Lower lobe of right lung (tissue), 2 donors: Measurements from ENCODE around the gene PADI1. TPM values are rescaled to one million over a fixed set of nuclear protein-coding genes. Genes with fewer than 3 reads are reported as not detected.

ENCODE experiments used
- ATAC-seq, 2 donors: fragments of 200-7000 bp; cut with Tn5 transposase; one replicate each; pipeline ENCODE4 v1.9.1; 2020 to 2022; ENCODE audit warnings: mild to moderate bottlenecking in 2 of 2, moderate library complexity in 2 of 2
- DNase-seq: peaks from one replicate; pipeline ENCODE4 v3.0.0-alpha.2; 2020
- H3K27ac ChIP-seq: fragments of 200-600 bp; one replicate; pipeline ENCODE4 v1.8.0; 2022
- H3K27me3 ChIP-seq: fragments of 200-600 bp; one replicate; pipeline ENCODE4 v1.8.0; 2022; ENCODE audit warnings: low read depth
- H3K36me3 ChIP-seq: fragments of 200-600 bp; one replicate; pipeline ENCODE4 v1.8.0; 2022; ENCODE audit warnings: mild to moderate bottlenecking
- H3K4me1 ChIP-seq: fragments of 200-600 bp; one replicate; pipeline ENCODE4 v1.8.0; 2022
- H3K4me3 ChIP-seq: fragments of 200-600 bp; one replicate; pipeline ENCODE4 v1.8.0; 2022; ENCODE audit warnings: mild to moderate bottlenecking
- H3K9me3 ChIP-seq: fragments of 200-600 bp; one replicate; pipeline ENCODE4 v1.8.0; 2022
- CTCF ChIP-seq: fragments of 200-600 bp; IDR thresholded peaks from one replicate; pipeline ENCODE4 v1.8.0; 2022; ENCODE audit warnings: antibody characterized with exemption, mild to moderate bottlenecking
- intact Hi-C: fragments of 100-400 bp; cut with DNase I; formaldehyde crosslinking; loops from one replicate; pipeline ENCODE4 v1.11.0; 2022
- total RNA-seq: library from RNA; stranded (reverse); fragmentation: NEBNext Ultra II Directional; extraction: Animal tissue kit (Norgen Biotek cat#: 25700); gene quantifications from one replicate; pipeline ENCODE4 v1.2.1, GENCODE V29; 2021
- donor health status: DM: no; HTN: yes; CAD: no; lungs with severe emphysema.

The PADI1 gene
- total RNA-seq, 1 donor from 2014 or later, result not detected

- H3K4me1 ChIP-seq, result peaks cover 15% of the 10 kb centered on the region
- no peak for TF ChIP-seq CTCF
- intact Hi-C loops, result no loop called here
- no peak overlapping the region for H3K27ac ChIP-seq
- DNase-seq, result no peak
- H3K4me3 ChIP-seq, result no peak overlapping the region
- no peaks in the 10 kb centered on the region for H3K36me3 ChIP-seq
- H3K9me3 ChIP-seq, result no peaks in the 10 kb centered on the region
- peaks cover 41% of the 10 kb centered on the region for H3K27me3 ChIP-seq
- no peak for ATAC-seq
Measured at GRCh38 chr1:17215545-17215890, 10.6 kb downstream of the PADI1 start.

- peaks cover 38% of the 10 kb centered on the region for H3K27me3 ChIP-seq
Measured at GRCh38 chr1:17216078-17216477, 11.2 kb downstream of the PADI1 start.

GRCh38 chr1:17217607-17218006, 12.7 kb downstream of the PADI1 start:
- H3K4me1 ChIP-seq, result peaks cover 9% of the 10 kb centered on the region
- ATAC-seq (no peak), DNase-seq (no peak)
- H3K27me3 ChIP-seq, result peaks cover 33% of the 10 kb centered on the region
- TF ChIP-seq CTCF, result no peak
- no peaks in the 10 kb centered on the region for H3K9me3 ChIP-seq
- H3K27ac ChIP-seq, result no peak overlapping the region
- no peak overlapping the region for H3K4me3 ChIP-seq
- intact Hi-C loops, result no loop called here
- no peaks in the 10 kb centered on the region for H3K36me3 ChIP-seq

More at GRCh38 chr1:17216078-17216477, 11.2 kb downstream of the PADI1 start:
- no peaks in the 10 kb centered on the region for H3K9me3 ChIP-seq
- peaks cover 15% of the 10 kb centered on the region for H3K4me1 ChIP-seq
- H3K27ac ChIP-seq, result no peak overlapping the region
- H3K36me3 ChIP-seq, result no peaks in the 10 kb centered on the region
- no peak overlapping the region for H3K4me3 ChIP-seq
- DNase-seq (no peak), ATAC-seq (no peak)
- intact Hi-C loops, result no loop called here
- no peak for TF ChIP-seq CTCF

- no peaks in the 10 kb centered on the region for H3K9me3 ChIP-seq
- intact Hi-C loops, result no loop called here
- H3K27ac ChIP-seq, result no peak overlapping the region
- no peaks in the 10 kb centered on the region for H3K36me3 ChIP-seq
- no peak overlapping the region for H3K4me3 ChIP-seq
- peaks cover 24% of the 10 kb centered on the region for H3K27me3 ChIP-seq
- H3K4me1 ChIP-seq, result no peaks in the 10 kb centered on the region
- no peak for DNase-seq
- no peak for ATAC-seq
- TF ChIP-seq CTCF, result no peak
Measured at GRCh38 chr1:17218939-17219338, 14.0 kb downstream of the PADI1 start.

- DNase-seq (no peak), ATAC-seq (no peak)
- peaks cover 12% of the 10 kb centered on the region for H3K27me3 ChIP-seq
- no peak for TF ChIP-seq CTCF
- intact Hi-C loops, result no loop called here
- H3K4me1 ChIP-seq, result no peaks in the 10 kb centered on the region
- no peaks in the 10 kb centered on the region for H3K9me3 ChIP-seq
- no peak overlapping the region for H3K4me3 ChIP-seq
- H3K36me3 ChIP-seq, result no peaks in the 10 kb centered on the region
- H3K27ac ChIP-seq, result no peak overlapping the region
Measured at GRCh38 chr1:17220287-17220686, 15.4 kb downstream of the PADI1 start.

- DNase-seq (no peak), ATAC-seq (no peak)
- no peaks in the 10 kb centered on the region for H3K9me3 ChIP-seq
- H3K27ac ChIP-seq, result no peak overlapping the region
- peaks cover 5% of the 10 kb centered on the region for H3K27me3 ChIP-seq
- no peak for TF ChIP-seq CTCF
- H3K4me3 ChIP-seq, result no peak overlapping the region
- no peaks in the 10 kb centered on the region for H3K4me1 ChIP-seq
- no peaks in the 10 kb centered on the region for H3K36me3 ChIP-seq
- intact Hi-C loops, result no loop called here
Measured at GRCh38 chr1:17222557-17222956, 17.6 kb downstream of the PADI1 start.
